Iris pigment epithelial cell (primary cell): Measurements from ENCODE around the gene DCAF15.

ENCODE experiments used
- DNase-seq: peaks from one replicate; pipeline ENCODE4 v3.0.0-alpha.2; 2011; ENCODE audit warnings: low read depth

DCAF15 gene

DNA sequence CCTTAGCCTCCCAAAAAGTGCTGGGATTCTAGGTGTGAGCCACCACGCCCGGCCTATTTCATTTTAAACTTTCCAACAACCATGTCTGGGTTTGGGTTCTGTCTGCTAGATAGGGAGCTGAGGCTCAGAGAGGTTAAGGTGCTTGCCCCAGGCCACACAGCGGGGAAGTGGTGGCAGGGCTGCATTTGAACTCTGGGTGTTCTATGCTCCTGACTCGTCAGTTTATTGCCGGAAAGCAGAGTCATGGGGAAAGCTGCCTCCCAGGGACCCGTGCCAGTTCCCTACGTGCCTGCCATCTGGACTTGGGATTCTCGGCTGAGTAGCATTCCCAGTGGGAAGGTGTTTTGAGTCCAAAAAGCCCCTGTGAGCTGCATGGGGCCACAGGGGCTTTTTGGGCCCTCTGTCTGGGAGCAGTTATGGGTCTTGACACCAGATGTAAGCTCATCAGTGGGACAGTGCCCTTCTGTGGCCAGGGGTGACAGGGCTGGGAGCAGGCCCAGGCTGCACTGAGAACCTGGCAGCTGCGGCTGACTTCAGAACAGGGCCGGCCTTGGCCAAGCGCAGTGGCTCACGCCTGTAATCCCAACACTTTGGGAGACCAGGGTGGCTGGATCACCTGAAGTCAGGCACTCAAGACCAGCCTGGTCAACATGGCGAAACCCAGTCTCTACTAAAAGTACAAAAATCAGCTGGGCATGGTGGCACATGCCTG lies 42.9 kb downstream of the DCAF15 start:
- DNase-seq = no peak

DNA sequence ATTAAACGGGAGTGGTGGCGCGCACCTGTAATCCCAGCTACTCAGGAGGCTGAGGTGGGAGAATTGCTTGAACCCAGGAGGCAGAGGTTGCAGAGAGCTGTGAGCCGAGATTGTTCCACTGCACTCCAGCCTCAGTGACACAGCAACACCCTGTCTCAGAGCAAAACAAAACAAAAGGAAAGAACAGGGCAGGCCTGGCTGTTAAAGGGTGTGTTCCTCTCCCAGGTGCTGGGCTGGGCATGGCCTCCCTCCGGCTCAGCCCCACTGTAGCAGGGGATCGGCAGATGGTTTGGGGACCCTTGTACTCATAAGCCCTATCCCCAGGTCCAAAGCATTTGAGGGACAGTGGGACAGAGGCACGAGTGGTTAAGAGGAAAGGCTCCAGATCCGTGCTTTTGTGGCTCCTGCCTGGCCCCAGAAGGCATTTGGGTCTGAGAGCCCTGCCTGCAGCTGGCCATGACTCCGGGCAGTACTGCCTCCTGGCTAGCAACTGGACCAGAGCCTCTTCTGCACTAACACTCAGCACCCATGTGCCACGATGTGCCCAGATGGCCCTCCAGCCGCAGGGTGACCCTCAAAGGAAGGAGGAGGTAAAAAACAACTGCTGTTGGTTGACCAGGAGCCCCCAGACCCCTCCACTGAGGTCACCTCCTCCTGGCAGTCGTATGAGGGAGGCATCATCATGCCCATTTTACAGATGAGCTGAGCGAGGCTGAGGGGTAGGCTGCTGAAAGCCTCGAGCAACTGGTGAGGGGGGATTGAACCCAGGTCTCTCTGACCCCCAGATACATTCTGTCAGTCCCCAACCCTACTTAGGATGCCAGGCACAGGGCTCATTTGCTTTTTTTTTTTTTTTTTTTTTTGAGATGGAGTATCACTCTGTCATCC lies 43.8 kb downstream of the DCAF15 start:
- no peak for DNase-seq

DNA sequence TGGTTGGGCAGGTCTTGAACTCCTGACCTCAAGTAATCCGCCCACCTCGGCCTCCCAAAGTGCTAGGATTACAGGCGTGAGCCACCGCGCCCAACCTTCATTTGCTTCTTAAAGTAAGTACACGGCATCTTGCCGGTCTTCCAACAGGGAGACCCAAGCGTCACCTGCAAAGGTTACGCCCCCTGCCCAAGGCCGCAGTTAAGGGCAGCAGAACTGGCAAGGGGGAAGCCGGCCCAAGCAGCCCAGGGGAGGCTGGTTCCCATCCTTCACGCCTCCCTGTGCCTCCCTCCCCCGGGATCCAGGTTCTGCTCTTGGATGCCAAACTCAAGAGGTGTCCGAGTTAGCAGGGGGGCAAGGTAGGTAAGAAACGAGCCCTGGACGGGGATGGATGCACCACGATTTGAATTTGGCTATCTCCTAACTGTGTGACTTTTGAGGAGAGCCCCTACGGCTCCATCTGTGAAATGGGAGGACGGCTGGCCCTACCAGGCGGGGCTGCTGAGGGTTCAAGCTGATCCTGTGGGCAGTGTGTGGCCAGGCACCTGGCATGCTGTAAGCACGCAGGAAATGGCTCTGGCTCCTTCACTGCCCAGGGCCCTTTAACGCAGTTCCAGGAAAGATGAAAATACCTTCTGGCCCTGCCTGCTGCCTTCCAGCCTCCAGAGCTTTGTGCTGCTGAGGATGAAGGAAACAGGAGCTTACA lies 44.8 kb downstream of the DCAF15 start:
- no peak for DNase-seq

DNA sequence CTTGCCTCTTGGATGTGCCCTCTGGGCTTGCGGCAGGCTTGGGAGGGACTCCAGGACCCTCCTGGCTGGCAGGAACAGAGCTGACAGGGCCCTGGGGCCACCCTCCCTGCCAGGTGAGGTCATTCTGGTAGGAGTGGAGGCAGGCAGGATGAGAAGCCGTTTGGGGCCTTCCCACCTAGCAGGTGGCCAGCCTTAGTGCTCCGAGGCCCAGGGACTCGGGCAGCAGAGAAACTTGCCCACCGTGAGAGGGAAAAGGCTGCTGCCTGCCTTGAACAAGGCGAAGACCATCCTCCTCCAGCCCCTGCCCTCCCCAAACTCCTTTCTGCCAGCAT lies 45.3 kb downstream of the DCAF15 start:
- no peak for DNase-seq

DNA sequence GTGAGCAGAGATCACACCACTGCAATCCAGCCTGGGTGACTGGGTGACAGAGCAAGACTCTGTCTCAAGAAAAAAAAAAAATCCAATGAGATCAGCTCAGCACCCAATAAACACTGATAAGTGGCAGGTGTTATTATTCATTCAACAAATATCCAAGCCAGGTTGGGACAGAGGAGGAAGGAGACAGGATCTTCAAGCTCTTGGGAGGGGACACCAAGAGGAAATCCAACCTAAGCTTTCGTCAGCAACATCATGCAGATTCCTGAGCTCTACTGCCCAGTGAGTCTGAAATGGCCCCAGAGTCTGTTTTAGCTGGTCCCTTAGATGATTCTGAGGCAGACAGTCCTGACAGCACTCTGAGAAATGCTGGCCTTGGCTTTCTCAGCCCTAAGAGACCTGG lies 46.1 kb downstream of the DCAF15 start:
- DNase-seq = no peak

DNA sequence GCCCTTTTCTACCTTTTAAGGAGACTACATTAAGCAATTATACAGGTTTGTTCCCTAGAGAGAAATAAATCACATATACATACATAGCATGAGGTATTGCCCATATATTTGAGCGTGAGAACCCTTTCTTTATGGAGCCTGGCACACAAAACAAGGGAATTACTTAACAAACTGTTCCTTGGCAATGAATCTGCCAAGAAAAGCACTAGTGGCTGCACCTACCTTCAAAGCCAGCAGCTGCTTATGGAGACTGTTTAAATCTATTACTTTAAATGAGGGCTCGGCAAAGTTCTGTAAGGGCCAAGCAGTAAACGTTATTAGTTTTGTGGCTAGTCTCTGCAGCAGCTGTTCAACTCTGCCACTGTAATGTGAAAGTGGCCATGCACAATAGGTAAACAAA lies 46.8 kb downstream of the DCAF15 start:
- DNase-seq = no peak

DNA sequence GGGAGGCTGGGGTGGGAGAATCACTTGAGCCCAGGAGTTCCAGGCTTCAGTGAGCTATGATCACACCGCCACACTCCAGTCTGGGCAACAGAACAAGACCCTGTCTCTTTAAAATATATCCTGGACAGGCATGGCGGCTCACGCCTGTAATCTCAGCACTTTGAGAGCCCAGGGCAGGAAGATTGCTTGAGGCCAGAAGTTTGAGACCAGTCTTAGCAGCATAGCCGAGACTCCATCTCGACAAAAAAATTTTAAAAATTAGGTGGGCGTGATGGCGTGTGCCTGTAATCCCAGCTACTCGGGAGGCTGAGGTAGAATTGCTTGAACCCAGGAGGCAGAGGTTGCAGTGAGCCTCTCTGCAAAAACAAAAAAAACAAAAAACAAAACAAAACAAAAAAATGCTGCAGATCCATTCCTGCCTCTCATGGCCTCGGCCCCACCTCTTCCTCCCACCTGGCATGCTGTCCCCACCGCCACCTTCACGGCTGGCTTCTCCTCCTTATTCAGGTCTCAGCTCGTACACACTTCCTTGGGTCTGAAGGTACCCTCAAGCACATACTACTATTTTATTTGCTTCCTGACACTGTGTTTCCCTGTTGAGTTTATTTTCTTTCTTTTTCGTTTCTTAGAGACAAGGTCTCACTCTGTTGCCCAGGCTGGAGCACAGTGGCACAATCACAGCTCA lies 48.5 kb downstream of the DCAF15 start:
- DNase-seq = no peak

DNA sequence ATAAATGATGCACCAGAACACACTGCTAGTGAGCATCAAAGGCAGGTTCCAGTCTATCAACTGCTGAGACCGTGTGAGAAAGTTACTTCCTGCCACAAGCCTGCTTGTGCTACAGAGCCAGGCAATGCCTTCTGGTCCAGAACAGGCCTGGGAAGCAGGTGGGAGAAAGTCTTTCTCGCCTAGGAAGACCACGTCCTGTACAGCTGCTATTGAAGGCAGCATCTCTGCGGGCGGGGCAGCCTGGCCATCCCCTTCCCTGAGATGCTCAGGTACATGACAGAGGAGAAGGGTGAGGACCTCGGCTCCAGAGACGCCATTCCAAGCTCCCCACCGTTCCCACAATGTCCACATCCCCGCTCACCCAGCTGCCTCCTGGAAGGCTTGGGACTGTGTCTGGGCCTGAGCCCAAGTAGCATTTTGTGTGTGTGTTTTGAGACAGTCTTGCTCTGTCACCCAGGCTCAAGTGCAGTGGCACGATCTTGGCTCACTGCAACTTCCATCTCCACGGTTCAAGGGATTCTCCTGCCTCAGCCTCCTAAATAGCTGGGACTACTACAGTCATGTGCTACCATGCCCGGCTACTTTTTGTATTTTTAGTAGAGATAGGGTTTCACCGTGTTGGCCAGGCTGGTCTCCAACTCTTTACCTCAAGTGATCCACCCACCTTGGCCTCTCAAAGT lies 50.4 kb downstream of the DCAF15 start:
- no peak for DNase-seq

DNA sequence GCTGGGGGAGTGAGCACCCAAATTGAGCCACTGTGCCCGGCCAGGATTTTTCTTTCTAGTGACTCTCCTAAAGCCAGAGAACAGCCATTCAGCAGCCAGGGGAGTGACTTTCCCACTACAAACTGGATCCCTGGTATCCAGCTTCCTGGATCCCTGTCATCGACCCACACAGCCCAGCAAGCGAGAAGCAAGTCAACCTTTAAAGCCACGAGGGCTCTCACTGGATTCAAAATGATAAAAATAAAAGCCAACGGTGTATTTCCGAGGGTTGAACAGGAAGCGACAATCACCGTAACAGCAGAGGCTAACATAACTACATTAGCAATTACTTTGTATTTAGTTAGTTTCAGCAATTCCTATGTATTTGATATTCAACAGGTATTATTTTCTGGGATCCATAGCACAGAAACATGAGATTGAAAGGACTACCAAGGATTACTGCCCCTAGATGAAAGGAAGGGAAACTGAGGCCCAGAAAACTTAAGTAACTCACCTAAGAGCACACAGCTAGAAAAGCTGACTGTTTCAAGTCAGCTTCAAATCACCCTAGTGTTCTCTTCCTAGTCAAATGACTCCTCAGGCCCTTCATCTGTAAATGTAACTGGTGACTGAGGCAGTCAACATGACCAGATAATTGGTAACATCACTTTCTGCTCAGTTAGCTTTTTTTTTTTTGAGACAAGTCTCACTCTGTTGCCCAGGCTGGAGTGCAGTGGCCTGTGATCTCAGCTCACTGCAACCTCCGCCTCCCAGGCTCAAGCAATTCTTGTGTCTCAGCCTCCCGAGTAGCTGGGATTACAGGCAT lies 51.1 kb downstream of the DCAF15 start:
- DNase-seq = no peak

DNA sequence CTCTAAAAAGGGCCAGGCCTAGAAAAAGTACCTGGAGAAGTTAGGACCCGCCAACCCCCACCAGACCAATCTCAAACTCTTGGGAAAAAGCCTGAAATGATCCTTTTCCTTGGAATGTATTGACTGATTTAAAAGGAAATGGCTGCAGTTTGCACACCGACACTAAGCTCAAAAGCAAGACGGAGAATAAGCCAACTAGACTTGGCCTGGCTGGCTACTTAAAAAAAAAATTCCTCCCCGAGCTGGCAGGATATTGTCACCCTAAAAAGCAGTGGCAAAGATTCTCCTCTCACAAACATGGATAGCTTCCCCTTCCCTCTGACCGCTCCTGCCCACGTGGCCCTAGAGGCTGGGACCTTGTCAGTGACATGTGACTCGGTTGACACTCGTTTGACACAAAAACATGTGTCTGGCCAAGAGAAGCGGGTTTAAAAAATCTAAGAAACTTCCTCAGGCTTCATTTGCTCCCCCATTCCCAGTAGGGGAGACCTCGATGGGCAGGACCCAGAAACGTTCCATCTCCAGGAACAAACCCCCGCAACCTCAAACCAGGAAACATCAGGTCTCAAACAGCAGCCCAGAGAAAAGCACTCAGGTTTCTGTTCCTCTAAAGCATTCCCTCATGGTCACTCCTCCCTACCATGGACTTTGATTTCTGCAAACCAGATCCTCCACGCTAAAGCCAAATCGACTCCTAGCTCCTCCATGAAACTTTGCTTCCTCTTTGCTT lies 52.5 kb downstream of the DCAF15 start:
- no peak for DNase-seq

DNA sequence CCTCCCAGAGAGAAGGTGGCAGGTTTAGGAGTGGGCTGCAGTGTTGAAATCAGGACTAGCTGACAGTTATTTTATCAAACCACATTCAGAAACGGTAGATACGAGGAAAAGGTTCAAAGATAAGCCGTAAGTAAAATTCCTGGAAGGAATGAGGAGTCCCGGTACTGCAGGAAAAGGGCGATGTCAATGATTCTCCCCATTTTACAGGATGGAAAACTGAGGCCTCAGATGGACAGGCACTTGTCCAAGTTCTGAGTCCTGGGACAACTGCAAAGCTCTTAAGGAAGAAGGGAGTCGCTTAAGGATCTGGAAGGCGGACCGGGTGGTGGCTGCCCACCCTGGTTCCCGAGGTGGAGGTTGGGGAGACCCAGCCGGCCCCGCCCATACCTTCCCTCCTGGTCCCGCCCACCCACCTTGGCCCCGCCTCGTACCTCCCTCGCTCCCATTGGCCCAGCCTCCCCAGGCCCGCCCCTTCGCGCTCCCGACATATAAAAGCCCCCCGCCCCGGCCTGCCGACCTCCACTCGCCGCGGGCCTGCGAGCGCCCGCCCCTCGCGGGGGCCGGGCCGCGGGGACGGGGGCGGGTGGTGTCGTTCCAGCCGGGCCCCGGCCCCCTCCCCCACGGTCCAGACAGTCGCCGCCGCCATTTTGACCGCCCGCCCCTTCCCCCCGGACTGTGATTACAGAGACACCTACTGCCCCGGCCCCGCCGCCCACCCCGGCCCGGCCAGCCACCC lies 53.2 kb downstream of the DCAF15 start:
- DNase-seq = peak; percentile 85

DNA sequence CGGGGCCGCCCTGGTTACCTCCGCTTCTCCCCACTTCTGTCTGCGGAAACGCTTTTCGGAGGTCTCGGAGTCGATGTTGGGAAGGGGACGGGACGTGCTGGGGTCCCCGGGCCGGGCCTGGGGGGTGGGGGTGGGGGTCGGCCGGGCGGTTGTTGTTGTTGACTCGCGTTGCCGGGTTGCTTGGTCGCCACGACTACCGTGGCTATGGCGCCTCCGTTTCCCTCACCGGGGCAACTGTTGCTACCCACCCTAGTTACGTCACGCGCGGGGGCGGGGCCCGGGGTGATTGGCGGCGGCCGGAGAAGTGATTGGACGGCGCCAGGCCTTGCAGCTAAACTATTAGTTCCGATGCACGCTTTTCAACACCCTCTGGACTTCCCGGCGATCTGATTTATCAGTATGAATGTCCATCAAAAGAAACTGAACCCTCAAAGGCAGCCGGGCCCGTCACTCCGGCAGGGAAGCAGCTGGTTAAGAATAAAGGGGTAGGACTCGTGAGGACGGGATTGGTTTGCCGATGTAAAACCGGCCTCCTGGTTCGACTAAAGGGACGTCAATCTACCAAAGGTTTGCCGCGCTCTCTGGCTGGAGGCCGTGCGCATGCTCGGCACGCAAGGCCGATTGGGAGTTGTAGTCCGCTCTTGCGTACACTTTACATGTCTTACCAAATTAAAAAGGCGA lies 53.9 kb downstream of the DCAF15 start, which contains the start of gene RFX1:
RFX1 (minus strand) TSS at position 236 of the 681 bp plus-strand sequence. CDS start 12,477 bp downstream, outside the sequence.
- DNase-seq = peak; percentile 100

DNA sequence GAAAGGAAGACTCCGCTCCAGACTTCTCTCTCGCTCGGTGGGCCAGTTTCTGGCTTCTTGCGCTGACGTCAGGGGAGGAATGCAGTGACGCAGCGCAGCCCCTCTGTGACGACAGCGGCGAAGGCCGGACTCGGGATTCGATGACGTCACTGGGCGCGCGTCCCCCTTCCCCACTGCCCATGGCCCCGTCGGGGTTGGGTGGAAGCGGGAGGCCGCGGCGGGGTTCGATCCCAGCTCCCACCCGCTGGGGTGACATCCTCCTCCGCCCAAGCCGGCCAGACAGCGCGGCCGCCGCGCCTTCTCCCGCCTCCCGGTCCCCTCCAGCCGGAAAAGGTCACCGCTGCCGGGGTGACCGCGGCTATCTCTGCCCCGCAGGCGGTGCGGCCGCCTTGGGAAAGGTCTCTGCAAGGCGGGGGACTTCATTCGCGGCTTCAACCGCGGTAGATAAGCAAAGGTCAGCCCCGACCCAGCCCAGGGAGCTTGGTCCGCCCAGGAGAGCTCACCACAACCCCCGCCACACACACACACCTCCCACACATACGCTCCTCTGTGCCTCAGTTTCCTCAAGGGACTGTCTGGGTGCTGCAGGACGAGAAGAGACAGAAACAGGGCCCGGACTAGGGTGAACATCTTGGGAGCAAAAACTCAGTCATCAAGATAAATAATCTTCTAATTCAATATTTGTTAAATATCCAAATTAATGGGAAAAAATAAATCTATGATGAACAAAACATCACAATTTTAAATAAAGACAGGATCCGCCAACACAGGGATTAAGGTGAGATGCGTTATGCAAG lies 54.7 kb downstream of the DCAF15 start:
- DNase-seq = peak; percentile 32
